ENCODE measurements around the gene BIRC6.
"Not testable (repeated sequence)": the region's sequence is repeated elsewhere in the genome, so short reads cannot be mapped to it uniquely, and the experiment has no call there.

Gene BIRC6

GRCh38 chr2:32446369-32446768, 89.5 kb downstream of the BIRC6 start:
- DNase-seq: no peak

GRCh38 chr2:32450851-32451250, 94.0 kb downstream of the BIRC6 start:
- DNase-seq: no peak

GRCh38 chr2:32452338-32453064, 95.7 kb downstream of the BIRC6 start:
- no peak for DNase-seq

- no peak for DNase-seq
Observed at GRCh38 chr2:32453242-32454062, 96.6 kb downstream of the BIRC6 start.

GRCh38 chr2:32455816-32456215, 99.0 kb downstream of the BIRC6 start:
- no peak for DNase-seq

GRCh38 chr2:32456808-32457207, 100.0 kb downstream of the BIRC6 start:
- DNase-seq: no peak

- DNase-seq: no peak
Observed at GRCh38 chr2:32457814-32458213, 101.0 kb downstream of the BIRC6 start.

- not testable (repeated sequence) for DNase-seq
Observed at GRCh38 chr2:32460861-32461260, 104.0 kb downstream of the BIRC6 start.

GRCh38 chr2:32463110-32463509, 106.3 kb downstream of the BIRC6 start:
- no peak for DNase-seq

GRCh38 chr2:32464431-32464830, 107.6 kb downstream of the BIRC6 start:
- DNase-seq: no peak

- DNase-seq: no peak
Observed at GRCh38 chr2:32472605-32473004, 115.8 kb downstream of the BIRC6 start.

- no peak for DNase-seq
Observed at GRCh38 chr2:32474381-32474780, 117.6 kb downstream of the BIRC6 start.

GRCh38 chr2:32478889-32479620, 122.2 kb downstream of the BIRC6 start:
- no peak for DNase-seq

GRCh38 chr2:32479993-32480392, 123.2 kb downstream of the BIRC6 start:
- no peak for DNase-seq

- no peak for DNase-seq
Observed at GRCh38 chr2:32482471-32482870, 125.6 kb downstream of the BIRC6 start.

GRCh38 chr2:32484937-32485336, 128.1 kb downstream of the BIRC6 start:
- DNase-seq: no peak

GRCh38 chr2:32485399-32485798, 128.6 kb downstream of the BIRC6 start:
- no peak for DNase-seq

- DNase-seq: no peak
Observed at GRCh38 chr2:32489061-32489460, 132.2 kb downstream of the BIRC6 start.

- no peak for DNase-seq
Observed at GRCh38 chr2:32491346-32491745, 134.5 kb downstream of the BIRC6 start.

- no peak for DNase-seq
Observed at GRCh38 chr2:32495139-32495538, 138.3 kb downstream of the BIRC6 start.

- no peak for DNase-seq
Observed at GRCh38 chr2:32496662-32497061, 139.8 kb downstream of the BIRC6 start.

GRCh38 chr2:32498306-32498705, 141.5 kb downstream of the BIRC6 start:
- no peak for DNase-seq

- DNase-seq: no peak
Observed at GRCh38 chr2:32502941-32503340, 146.1 kb downstream of the BIRC6 start.

All from T-helper 9 cell (primary cell).